Uterus (tissue), 4 donors: Measurements from ENCODE around the gene MID1IP1. TPM values are rescaled to one million over a fixed set of nuclear protein-coding genes. Genes with fewer than 3 reads are reported as not detected.

ENCODE experiments used
- DNase-seq, 2 donors: peaks; one replicate each; pipeline ENCODE4 v3.0.0-alpha.2; 2019 to 2020
- H3K27ac ChIP-seq, 2 donors: fragments of 200-600 bp; sonication (generic); 1 replicate in 1 of 2; 2 replicates in 1 of 2; pipeline ENCODE4 v1.5.1; 2016 to 2018
- H3K27me3 ChIP-seq, 2 donors: fragments of 200-600 bp; sonication (generic); one replicate each; pipeline ENCODE4 v1.5.1; 2018 to 2019; ENCODE audit warnings: control low read depth in 1 of 2
- H3K36me3 ChIP-seq, 2 donors: fragments of 200-600 bp; sonication (generic); one replicate each; pipeline ENCODE4 v1.5.1; 2019; ENCODE audit warnings: control low read depth in 1 of 2
- H3K4me1 ChIP-seq, 2 donors: fragments of 200-600 bp; sonication (generic); one replicate each; pipeline ENCODE4 v1.5.1; 2018 to 2019; ENCODE audit warnings: control low read depth in 1 of 2
- H3K4me3 ChIP-seq, 2 donors: fragments of 200-600 bp; sonication (generic); 1 replicate in 1 of 2; 2 replicates in 1 of 2; pipeline ENCODE4 v1.5.1; 2018 to 2019; ENCODE audit warnings: mild to moderate bottlenecking in 1 of 2
- H3K9me3 ChIP-seq, 2 donors: fragments of 200-600 bp; sonication (generic); one replicate each; pipeline ENCODE4 v1.5.1; 2019; ENCODE audit warnings: control low read depth in 1 of 2
- CTCF ChIP-seq, 4 experiments: fragments of 200-600 bp in 2 of 4; fragments of 450-650 bp in 2 of 4; sonication (generic) in 2 of 4; IDR thresholded peaks; one replicate each; pipeline ENCODE4 v1.5.1; 2016 to 2019; ENCODE audit warnings: antibody characterized with exemption in 4 of 4, mild to moderate bottlenecking in 2 of 4, moderate library complexity in 1 of 4
- POLR2A ChIP-seq, 2 donors: fragments of 450-650 bp; IDR thresholded peaks; one replicate each; pipeline ENCODE4 v1.6.1; 2016; ENCODE audit warnings: antibody characterized with exemption in 2 of 2, mild to moderate bottlenecking in 1 of 2, moderate library complexity in 1 of 2
- intact Hi-C: fragments of 100-400 bp; cut with DNase I; formaldehyde crosslinking; loops from one replicate; pipeline ENCODE4 v1.15.1; 2023; ENCODE audit warnings: low total_unique reads
- total RNA-seq, 4 donors: library from RNA; depleted of rRNA in 3 of 4; stranded (reverse); fragments of >200 nt in 3 of 4; gene quantifications; one replicate each; pipeline versions ENCODE4 v1.1.0 to v1.2.4, GENCODE V29; 2014 to 2023
- donor health status: DM: yes; HTN: yes; CAD: no.

Gene MID1IP1
- total RNA-seq, 4 donors from 2014 or later, result 13.1 to 39.4 (median 27.9) TPM

DNA sequence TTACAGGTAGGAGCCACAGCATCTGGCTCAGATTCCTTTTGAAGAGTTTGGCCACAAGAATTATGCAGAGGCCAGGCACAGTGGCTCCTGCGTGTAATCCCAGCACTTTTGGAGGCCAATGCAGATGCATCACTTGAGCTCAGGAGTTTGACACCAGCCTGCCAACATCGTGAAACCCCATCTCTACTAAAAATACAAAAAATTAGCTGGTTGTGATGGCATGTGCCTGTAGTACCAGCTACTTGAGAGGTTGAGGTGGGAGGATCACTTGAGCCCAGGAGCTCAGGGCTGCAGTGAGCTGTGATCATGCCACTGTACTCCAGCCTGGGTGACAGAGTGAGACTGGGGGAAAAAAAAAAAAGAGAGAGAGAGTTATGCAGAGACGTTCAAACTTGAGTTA lies 53.0 kb downstream of the MID1IP1 start:
- intact Hi-C loops, result no loop called here
- TF ChIP-seq CTCF (IDR thresholded peaks at IDR 0.05) (no peak), POLR2A (IDR thresholded peaks at IDR 0.05) (no peak)
- no peak for DNase-seq

More for the DNA sequence above, 53.0 kb downstream of the MID1IP1 start:
- no peak overlapping the region for H3K4me3 ChIP-seq
- no peaks in the 10 kb centered on the region for H3K36me3 ChIP-seq
- no peaks in the 10 kb centered on the region for H3K9me3 ChIP-seq
- H3K4me1 ChIP-seq, result no peaks in the 10 kb centered on the region
- no peak overlapping the region for H3K27ac ChIP-seq
- no peaks in the 10 kb centered on the region for H3K27me3 ChIP-seq

Other genes starting within 250 kb of the MID1IP1 start
- gene TSPAN7, start 239.9 kb upstream of the MID1IP1 start, total RNA-seq, result 100 to 1,000 TPM in 1 of 4 donors, 10 to 100 TPM in 3; 22.3 to 111 (median 77.8) TPM